Measurements from ENCODE around the gene UGGT2.
"Not testable (repeated sequence)": the region's sequence is repeated elsewhere in the genome, so short reads cannot be mapped to it uniquely, and the experiment has no call there.

The UGGT2 gene

DNA sequence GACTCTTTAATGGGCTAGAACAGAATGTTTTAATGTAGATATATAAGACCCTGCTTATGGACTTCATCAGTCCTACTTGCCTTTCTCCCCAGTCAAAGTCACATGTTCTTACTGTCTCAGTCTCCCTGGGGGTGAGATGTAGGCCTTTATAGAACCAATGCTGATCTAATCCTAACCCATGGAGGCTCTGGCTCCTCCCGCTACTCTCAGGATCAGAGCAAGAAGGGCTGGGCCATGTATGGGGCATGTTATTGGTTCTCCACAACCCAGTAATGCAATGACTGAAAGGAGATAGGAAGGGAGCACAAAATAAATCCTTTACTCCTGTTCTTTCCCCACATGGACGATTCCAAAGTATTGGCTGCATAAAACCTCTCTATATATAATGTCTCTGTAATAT, 82.3 kb downstream of the UGGT2 start:
- no peak for DNase-seq

DNA sequence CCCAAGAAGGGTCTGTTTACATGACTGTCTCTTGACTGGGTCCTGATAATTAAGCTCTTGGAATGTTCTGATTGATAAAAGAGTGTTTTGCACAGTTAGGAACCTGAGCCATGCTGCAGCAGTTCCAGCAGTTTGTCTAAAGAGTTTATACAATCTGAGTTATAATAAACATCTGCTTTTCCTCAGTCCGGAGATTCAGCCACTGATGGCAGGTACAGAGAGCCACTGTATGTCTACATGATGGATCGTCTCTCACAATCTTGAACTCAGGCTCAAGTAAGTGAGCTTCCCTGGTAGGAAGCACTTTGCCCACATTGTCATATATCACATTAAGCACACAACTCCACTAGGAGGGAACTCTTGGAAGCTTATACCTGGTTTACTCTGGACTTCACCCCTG, 84.3 kb downstream of the UGGT2 start:
- no peak for DNase-seq

DNA sequence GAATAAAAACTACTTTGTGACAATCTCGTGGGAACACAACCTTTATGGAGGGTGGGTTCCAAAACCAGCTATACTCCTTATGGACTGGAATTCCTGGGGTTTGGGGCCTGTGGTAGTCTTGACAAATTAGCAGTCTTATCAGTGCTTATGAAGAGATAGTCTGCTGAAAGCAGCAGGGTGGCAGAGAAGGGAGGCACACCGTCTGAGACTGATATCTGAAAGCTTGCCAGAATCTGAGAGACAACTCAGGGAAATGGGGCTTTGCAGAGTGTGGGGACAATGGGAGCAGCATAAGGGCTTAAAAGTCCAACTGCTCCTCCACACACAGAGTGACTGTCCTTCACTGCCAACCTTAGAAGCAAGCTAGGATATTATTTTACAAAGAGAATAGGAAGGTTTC, 95.9 kb downstream of the UGGT2 start:
- no peak for DNase-seq

DNA sequence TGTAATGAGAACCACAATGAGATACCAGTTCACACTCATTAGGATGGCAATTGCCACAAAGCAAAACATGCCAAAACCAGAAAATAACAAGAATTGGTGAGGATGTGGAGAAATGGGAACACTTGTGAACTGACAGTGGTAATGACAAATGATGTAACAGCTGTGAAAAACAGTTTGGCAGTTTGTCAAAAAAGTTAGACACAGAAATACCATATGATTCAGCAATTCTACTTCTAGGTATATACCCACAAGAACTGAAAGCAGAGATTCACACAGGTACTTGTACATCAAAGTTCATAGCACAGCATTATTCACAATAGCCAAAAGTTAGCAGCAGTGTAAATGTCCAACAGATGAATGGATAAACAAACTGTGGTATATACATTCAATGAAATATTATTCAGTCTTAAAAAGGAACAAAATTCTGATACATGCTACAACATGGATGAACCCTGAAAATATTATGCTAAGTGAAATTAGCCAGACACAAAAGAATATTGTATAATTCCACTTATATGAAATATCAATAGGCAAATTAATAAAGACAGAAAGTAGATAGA, 96.5 kb downstream of the UGGT2 start:
- no peak for DNase-seq

DNA sequence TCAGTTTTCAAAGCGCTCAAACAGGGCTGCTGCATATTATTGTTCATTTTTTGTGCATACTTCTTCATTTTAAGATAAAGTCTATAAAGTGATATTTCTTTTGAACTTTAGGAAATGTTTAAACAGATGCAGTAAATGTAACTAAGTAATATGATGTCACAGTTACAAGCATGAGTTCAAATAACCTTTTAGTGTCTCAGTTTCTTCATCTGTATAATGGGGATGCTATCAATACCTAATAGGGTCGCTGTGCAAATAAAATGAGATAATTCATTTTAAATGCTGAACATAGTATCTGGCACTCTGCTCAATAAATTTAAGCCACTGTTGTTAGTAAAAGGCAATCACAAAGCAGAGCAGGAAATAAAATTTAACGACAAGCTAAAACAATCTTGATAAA, 97.5 kb downstream of the UGGT2 start:
- no peak for DNase-seq

DNA sequence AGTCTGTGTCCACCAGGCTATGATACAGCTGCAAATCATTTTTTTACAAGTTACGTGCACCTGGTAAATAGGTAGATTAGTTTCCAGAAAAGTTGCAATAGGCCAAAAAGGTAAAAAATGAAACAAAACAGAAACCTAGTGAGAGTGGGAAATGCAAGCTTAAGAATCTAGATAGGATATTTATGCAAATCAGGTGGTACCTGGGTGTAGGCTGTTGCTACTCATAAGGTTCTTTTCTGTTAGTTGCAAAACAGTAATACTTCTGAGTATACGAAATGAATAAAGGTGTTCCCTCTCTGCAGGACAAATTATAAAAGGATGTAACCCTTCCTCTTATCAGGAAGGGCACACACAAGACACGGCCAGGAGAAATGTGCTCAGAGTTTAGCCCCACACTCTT, 97.9 kb downstream of the UGGT2 start:
- no peak for DNase-seq

DNA sequence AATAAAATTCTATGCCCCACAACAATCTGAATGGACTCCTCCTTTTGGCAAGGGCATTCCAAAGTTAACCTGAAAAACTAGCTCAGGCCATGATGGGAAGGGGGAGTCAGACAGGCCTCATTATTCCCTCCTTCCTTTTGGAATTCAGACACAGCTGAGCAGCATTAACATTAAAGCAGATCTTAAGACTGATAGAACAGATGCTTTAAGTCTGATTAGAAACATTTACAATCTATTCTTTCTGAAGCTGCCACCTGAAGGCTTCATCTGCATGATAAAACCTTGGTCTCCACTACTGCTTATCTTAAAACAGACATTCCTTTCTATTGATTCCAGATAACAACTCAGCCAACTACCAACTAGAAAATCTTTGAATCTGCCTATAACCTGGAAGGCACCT, 98.9 kb downstream of the UGGT2 start:
- no peak for DNase-seq

DNA sequence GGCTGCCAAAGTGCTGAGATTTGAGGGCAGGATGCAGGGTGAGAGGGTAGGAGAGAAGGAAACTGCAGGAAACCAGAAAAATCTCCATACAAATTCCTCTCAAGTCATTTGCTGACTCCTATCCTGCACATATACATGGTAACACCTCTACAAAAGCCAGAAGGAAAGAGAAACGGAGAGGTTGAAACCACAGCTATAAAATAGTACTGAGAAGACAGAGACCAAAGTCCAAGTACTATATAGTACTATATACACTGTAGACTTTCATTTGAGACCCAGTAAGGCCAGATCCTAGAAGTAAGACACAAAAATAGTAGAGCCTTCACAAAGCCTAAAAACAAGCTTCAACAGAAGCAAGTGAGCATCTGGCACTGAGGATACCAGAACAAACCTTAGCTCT, 103.1 kb downstream of the UGGT2 start:
- DNase-seq: no peak

DNA sequence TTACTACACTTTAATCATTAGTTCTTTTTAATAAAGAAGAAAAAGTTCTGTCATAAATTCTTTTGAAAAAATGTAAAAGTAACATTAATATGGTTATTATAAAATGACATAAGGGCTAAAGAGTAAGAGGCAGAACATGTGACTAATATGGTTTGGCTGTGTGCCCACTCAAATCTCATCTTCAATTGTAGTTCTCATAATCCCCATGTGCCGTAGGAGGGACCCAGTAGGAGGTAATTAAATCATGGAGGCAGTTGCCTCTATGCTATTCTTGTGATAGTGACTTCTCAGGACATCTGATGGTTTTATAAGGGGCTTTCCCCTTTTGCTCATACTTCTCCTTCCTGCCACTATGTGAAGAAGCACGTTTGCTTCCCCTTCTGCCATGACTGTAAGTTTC, 104.5 kb downstream of the UGGT2 start:
- DNase-seq: no peak

DNA sequence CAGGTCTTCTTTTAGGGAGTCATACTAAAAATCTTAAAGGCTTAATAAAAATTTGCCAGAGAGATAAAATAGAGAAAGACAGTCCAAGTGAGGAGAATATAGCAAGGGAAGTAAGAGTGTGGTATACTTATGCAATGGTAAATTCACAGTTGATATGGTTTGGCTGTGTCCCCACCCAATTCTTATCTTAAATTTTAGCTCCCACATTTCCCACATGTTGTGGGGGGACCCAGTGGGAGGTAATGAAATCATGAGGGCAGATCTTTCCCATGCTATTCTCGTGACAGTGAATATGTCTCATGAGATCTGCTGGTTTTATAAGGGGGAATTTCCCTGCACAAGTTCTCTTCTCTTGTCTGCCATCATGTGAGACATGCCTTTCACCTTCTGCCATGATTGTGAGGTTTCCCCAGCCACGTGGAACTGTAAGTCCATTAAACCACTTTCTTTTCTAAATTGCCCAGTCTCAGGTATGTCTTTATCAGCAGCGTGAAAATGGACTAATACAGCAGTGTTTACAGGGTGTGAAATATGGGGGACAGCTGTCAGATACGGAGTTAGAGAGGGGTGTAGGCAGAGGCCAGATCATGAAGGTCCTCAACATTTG, 115.4 kb downstream of the UGGT2 start:
- DNase-seq: no peak

DNA sequence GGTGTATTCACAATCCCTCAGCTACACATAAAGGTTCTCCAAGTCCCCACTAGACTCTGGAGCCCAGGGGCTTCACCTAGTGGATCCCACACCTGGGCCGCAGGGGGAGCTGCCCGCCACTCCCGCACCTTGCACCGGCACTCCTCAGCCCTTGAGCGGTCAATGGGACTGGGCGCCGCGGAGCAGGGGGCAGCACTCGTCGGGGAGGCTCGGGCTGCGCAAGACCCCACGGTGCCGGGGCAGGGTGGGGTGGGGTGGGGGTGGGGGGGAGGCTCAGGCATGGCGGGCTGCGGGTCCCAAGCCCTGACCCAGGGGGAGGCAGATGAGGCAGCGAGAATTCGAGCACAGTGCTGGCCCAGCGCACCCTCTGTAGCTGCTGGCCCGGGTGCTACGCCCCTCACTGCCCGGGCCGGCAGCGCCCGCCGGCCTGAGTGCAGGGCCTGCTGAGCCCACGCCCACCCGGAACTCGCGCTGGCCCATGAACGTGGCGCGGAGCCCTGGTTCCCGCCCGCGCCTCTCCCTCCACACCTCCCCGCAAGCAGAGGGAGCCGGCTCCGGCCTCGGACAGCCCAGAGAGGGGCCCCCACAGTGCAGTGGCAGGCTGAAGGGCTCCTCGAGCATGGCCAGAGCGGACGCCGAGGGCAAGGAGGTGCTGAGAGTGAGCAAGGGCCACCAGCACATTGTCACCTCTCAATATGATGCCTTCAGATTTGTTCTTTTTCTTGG, 121.7 kb downstream of the UGGT2 start:
- no peak for DNase-seq

DNA sequence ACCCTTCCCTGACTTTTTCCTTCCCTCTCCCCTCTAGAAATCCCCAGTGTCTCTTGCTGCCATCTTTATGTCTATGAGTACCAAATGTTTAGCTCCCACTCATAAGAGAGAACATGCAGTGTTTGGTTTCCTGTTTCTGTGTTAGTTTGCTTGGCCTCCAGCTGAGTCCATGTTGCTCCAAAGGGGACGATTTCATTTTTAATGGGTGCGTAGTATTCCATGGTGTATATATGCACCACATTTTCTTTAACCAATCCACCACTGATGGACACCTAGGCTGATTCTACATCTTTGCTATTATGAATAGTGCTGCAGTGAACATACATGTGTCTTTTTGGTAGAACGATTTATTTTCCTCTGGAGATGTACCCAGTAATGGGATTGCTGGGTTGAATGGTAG, 123.8 kb downstream of the UGGT2 start:
- no peak for DNase-seq

DNA sequence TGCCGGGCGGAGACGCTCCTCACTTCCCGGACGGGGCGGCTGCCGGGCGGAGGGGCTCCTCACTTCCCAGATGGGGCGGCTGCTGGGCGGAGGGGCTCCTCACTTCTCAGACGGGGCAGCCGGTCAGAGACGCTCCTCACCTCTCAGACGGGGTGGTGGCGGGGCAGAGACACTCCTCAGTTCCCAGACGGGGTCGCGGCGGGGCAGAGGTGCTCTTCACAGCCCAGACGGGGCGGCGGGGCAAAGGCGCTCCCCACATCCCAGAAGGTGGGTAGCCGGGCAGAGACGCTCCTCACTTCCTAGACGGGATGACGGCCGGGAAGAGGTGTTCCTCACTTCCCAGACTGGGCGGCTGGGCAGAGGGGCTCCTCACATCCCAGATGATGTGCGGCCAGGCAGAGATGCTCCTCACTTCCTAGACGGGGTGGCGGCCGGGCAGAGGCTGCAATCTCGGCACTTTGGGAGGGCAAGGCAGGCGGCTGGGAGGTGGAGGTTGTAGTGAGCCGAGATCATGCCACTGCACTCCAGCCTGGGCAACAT, 124.8 kb downstream of the UGGT2 start:
- not testable (repeated sequence) for DNase-seq

DNA sequence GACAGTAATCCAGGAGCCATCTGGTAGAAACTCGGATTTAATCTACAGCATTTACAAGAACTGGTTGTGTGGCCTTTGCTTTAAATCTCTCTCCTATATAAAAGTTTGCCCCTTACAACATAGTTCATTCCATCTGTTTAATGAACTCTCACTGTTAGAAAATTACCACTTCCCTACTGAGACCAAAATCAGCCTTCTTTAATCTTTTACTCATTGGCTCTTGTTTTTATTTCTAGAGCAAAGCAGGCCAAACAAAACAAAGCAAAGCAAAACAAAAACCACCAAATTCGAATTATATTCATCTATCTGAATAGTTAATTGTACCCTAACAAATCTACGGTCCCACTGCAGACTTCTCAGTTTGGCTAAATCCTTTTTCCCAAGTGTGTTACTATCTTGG, 127.0 kb downstream of the UGGT2 start:
- DNase-seq: no peak

DNA sequence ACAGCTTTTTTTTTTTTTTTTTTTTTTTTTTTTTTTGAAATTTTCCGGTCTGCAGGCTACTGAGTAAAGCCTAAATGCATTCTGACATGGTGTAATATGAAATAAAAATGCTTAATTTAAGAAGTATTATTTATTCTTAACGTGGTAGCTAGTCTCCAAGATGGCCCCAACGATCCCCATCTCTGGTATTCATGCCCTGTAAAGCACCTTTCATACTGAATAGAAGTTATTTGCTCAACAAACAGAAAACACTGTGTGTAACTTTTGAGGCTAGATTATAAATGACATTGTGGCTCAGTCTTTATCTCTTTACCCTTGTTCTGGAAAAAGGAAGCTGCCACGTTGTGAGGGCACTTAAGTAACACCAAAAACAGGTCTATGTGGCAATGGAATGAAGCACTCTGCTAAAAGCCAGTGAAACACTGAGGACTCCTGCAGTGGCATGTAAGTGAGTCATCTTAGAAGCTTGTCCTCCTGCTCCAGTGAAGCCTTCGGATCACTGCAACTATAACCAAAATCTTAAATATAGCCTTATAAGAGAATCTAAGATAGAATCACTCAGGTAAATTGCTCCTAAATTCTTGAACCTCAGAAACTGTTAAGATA, 128.7 kb downstream of the UGGT2 start:
- DNase-seq: no peak

DNA sequence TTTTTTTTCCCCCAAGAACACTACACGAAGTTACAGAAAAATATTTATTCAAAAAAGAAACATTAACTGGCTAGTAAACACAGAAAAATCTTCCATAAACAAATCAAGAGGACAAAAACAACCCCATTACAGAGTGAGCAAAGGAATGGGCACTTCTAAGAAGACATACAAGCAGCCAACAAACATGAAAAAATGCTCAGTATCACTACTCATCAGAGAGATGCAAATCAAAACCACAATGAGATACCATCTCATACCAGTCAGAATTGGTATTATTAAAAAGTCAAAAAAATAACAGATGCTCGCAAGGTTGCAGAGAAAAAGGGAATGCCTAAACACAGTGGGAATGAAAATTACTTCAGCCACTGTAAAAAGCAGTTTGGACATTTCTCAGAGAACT, 131.7 kb downstream of the UGGT2 start:
- no peak for DNase-seq

DNA sequence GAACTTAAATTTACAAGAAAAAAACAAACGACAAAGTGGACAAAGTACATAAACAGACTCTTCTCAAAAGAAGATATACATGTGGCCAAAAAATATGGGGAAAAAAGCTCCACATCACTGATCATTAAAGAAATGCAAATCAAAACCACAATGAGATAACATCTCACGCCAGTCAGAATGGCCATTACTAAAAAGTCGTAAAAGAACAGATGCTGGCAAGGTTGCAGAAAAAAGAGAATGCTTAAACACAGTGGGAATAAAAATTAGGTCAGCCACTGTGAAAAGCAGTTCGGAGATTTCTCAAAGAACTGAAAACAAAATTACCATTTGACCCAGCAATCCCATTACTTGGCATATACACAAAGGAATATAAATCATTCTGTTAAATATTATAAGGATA, 132.7 kb downstream of the UGGT2 start:
- DNase-seq: no peak

DNA sequence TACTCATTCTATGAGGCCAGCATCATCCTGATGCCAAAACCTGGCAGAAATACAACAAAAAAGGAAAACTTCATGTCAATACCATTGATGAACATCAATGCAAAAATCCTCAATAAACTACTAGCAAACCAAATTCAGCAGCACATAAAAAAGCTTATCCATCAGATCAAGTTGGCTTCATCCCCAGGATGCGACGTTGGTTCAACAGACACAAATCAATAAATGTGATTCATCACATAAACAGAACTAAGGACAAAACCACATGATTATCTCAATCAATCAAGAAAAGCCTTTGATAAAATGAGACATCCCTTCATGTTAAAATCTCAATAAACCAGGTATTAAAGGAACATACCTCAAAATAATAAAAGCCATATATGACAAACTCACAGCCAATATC, 134.3 kb downstream of the UGGT2 start:
- no peak for DNase-seq

DNA sequence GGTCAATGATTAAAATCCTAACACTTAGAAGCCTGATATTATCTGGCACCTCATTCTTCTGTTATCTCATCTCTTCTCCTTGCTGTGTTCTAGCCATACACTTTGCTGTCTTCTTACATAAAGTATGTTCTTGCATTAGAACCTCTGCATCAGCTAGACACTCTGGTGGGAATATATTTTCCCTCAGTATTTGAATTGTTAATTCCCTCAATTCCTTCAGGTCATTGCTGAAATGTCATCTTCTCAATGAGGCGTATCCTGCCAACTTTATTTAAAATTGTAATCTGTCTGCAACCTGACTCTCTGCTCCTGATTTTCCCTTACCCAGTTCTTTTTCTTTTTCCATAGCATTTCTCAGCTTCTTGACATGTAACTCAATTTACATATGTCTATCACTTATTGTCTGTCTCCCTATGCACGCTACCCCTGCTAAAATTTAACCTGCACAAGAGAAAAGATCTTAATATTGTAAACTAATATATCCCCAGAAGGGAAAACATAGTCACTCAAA, 138.2 kb downstream of the UGGT2 start:
- DNase-seq: no peak

DNA sequence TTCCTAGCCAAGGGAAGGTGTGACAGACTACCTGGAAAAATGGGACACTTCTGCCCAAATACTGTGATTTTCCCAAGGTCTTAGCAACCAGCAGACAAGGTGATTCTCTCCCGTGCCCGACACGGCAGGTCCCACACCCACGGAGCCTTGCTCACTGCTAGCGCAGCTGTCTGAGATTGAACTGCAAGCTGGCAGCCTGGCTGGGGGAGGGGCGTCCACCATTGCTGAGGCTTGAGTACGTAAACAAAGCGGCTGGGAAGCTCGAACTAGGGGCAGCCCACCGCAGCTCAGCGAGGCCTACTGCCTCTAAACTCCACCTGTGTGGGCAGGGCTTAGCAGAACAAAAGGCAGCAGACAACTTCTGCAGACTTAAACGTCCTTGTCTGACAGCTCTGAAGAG, 146.2 kb downstream of the UGGT2 start:
- DNase-seq: no peak

DNA sequence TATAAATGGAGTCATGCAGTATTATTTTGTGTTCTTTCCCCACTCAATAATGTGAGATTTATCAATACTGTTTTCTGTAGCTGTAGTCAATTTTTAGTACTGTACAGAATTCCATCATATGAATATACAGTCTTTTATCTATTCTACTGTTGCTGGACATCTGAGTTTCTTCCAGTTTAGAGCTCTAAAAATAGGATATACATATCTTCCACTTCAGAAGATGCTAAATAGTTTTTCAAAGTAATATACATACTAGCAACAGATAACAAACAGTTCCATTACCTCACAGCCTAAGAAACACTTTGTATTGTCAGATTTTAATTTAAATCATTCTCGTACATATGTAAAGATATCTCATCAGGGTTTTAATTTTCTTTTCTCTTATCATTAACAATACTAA, 149.6 kb downstream of the UGGT2 start:
- DNase-seq: no peak

DNA sequence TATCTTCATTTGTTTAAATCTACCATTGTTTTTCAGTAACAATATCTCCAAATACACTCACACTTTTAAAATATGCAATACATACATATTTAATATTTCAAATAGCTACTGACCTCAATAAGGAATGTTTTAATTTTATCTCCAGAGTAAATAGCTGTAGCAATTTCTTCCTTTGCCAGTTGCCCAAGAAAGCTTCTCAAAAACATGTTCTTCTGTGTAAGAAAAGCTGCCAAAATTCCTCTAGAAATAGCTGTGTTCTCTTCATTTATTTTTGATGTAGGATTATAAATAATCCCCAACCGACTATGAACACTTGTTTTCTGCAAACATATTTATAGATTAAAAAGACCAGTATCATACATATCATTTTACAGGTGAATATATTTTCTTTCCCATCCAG, 150.5 kb downstream of the UGGT2 start:
- no peak for DNase-seq

DNA sequence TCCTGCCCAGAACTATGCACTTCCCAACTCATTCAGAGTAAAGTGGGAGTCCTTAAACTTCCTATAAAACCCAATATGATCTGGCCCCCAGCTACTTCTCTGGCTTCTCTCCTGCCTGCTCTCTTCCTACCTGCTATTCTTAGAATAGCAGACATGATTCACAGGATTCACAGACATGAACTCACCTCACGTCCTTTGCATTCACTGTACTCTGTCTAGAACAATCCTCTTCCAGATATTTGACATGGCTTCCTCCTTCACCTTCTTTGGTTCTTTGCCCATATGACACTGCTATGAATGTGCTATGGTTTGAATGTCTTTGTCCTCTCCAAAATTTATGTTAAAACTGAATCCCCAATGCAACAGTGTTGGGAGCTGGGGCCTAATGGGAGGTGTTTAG, 154.9 kb downstream of the UGGT2 start:
- DNase-seq: no peak

DNA sequence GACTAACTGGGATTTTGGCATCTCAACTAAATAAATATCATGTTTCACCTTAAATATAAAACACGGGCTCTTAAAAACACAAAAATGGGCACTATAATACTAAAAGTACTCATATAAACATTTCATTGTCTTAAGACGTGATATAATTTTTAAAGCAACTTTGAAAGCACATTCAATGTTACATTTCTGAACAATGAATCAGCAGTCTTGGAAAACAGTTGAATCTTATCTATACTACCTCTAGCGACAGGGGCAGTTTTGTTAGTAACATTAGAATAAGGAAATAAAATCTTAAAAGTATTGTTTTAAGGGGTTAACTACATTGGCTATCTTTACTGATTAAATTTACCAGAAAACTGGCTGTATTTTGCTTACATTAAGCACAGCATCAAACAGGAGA, 156.9 kb downstream of the UGGT2 start:
- DNase-seq: no peak

Measured in NCI-H2227 treated with DMSO at 0.1 percent for 48 hours (cell line).